Renal cortex interstitium (tissue), 11 donors: ENCODE results near the gene CA14. TPM values are rescaled to one million over a fixed set of nuclear protein-coding genes. Genes with fewer than 3 reads are reported as not detected.

Source experiments
- DNase-seq, 11 donors: peaks; one replicate each; pipeline ENCODE4 v3.0.0-alpha.2; 2013; ENCODE audit warnings: low read depth in 9 of 11, low spot score in 4 of 11; ENCODE audit errors: extremely low read depth in 1 of 11
- polyA plus RNA-seq, 3 donors: library from polyadenylated mRNA; unstranded; fragments of 120-200 nt; gene quantifications; one replicate each; pipeline ENCODE4 v1.2.1, GENCODE V29; 2013; ENCODE audit not compliant: insufficient read length in 3 of 3

CA14 gene
- polyA plus RNA-seq, 3 donors, result 6.6 to 9.2 (median 8.0) TPM

DNA sequence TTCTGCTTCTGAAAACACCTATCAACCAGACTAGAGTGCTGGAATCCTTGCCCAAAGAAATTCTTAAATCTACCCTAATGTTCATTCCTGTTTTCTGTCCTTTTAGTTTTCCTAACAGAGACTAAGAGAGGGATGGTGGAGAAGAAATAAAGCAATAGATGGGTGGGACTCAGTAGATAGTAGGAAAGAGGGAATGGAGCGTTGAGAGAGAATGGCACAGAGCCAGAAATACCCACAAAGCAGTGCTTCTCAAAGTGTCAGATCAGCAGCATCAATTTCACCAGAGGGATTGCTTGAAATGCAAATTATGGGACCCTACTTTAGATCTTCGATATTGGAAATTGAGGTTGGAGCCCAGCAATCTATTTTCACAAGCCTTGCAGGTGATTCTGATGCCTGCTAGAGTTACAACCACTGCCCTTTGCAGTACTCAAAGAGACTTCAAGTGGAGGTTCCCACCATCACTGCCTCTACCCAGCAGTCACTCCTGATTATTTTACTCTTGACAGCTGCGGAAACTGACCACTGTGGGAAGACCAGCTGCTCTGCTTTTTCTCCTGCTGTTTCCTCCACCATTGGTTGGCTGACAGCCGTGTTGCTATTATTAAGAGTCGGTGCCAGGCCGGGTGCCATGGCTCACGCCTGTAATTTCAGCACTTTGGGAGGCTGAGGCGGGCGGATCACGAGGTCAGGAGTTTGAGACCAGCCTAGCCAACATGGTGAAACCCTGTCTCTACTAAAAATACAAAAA, 52.4 kb downstream of the CA14 start:
- DNase-seq, result no peak

DNA sequence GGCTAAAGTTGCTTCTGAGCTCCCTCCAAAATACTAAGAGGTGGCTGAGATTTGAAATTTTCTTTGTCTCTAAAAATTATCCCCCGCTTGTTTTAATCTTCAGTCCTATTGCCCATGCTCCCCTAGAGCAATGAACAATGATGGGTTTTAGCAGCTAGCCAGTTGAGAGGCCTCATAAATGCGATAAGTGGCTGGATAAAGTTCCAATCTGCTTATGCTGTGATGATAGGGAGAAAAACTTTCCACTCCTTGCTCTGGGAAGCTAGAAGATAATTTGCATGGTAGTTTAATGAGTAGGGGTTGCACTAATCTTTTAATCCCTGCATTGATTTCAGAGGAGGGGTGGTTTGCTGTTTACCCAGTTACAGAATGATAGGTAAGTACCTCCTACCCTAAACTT, 54.2 kb downstream of the CA14 start:
- no peak for DNase-seq

Other genes with a start within 250 kb of the CA14 start
- 10 to 100 TPM; 16.2 to 22.1 (median 19.0) TPM for gene OTUD7B, start 247.0 kb upstream of the CA14 start, polyA plus RNA-seq
- 10 to 100 TPM; 62.8 to 75.7 (median 68.6) TPM for gene VPS45, start 190.0 kb upstream of the CA14 start, polyA plus RNA-seq
- 10 to 100 TPM; 48.3 to 60.4 (median 48.4) TPM for gene PLEKHO1, start 107.9 kb upstream of the CA14 start, polyA plus RNA-seq
- gene ANP32E, start 21.7 kb upstream of the CA14 start, polyA plus RNA-seq, result 100 to 1,000 TPM; 111 to 140 (median 129) TPM
- gene APH1A, start 11.2 kb downstream of the CA14 start, polyA plus RNA-seq, result 100 to 1,000 TPM; 179 to 191 (median 187) TPM
- 10 to 100 TPM; 36.1 to 53.0 (median 51.2) TPM for gene C1orf54, start 15.0 kb downstream of the CA14 start, polyA plus RNA-seq
- gene CIART, start 24.8 kb downstream of the CA14 start, polyA plus RNA-seq, result 10 to 100 TPM in 1 of 3 donors, 1 to 10 TPM in 2; 8.1 to 10.7 (median 8.6) TPM
- gene MRPS21, start 36.1 kb downstream of the CA14 start, polyA plus RNA-seq, result 10 to 100 TPM; 69.4 to 90.7 (median 85.6) TPM
- 100 to 1,000 TPM in 1 of 3 donors, 10 to 100 TPM in 2; 65.4 to 120 (median 73.3) TPM for gene PRPF3, start 63.8 kb downstream of the CA14 start, polyA plus RNA-seq
- gene RPRD2, start 106.4 kb downstream of the CA14 start, polyA plus RNA-seq, result 10 to 100 TPM; 50.0 to 53.6 (median 52.5) TPM
- 10 to 100 TPM; 22.5 to 29.4 (median 23.1) TPM for gene TARS2, start 229.6 kb downstream of the CA14 start, polyA plus RNA-seq